GM12864 (cell line): ENCODE measurements around the gene IARS1.

Source experiments
- DNase-seq: peaks from one replicate; pipeline ENCODE4 v3.0.0-alpha.2; 2011; ENCODE audit warnings: low read depth
- H3K4me3 ChIP-seq: 2 replicates; pipeline ENCODE4 v1.5.1; 2011; ENCODE audit warnings: mild to moderate bottlenecking, low read depth, low read length, control low read depth
- TF ChIP-seq, protein P1 (sequence below): IDR thresholded peaks from 2 replicates; pipeline ENCODE4 v1.5.1; 2011; ENCODE audit warnings: low read depth, mild to moderate bottlenecking, moderate library complexity, low read length, control low read depth, inconsistent platforms; ENCODE audit errors: missing control alignments

The IARS1 gene

GRCh38 chr9:92290785-92291429 is 2.6 kb downstream of the IARS1 start:
- no peak for DNase-seq
- TF ChIP-seq, protein P1, sequence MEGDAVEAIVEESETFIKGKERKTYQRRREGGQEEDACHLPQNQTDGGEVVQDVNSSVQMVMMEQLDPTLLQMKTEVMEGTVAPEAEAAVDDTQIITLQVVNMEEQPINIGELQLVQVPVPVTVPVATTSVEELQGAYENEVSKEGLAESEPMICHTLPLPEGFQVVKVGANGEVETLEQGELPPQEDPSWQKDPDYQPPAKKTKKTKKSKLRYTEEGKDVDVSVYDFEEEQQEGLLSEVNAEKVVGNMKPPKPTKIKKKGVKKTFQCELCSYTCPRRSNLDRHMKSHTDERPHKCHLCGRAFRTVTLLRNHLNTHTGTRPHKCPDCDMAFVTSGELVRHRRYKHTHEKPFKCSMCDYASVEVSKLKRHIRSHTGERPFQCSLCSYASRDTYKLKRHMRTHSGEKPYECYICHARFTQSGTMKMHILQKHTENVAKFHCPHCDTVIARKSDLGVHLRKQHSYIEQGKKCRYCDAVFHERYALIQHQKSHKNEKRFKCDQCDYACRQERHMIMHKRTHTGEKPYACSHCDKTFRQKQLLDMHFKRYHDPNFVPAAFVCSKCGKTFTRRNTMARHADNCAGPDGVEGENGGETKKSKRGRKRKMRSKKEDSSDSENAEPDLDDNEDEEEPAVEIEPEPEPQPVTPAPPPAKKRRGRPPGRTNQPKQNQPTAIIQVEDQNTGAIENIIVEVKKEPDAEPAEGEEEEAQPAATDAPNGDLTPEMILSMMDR: no peak
- H3K4me3 ChIP-seq: no peak overlapping the region

GRCh38 chr9:92289708-92290390 is 3.6 kb downstream of the IARS1 start:
- no peak for DNase-seq
- TF ChIP-seq, protein P1: no peak

GRCh38 chr9:92279302-92279701 is 14.2 kb downstream of the IARS1 start:
- no peak overlapping the region for H3K4me3 ChIP-seq
- TF ChIP-seq, protein P1: no peak
- no peak for DNase-seq

More at GRCh38 chr9:92289708-92290390, 3.6 kb downstream of the IARS1 start:
- H3K4me3 ChIP-seq: no peak overlapping the region

GRCh38 chr9:92278110-92278509 is 15.4 kb downstream of the IARS1 start:
- no peak overlapping the region for H3K4me3 ChIP-seq
- no peak for DNase-seq
- TF ChIP-seq, protein P1: no peak

GRCh38 chr9:92276331-92277032 is 17.0 kb downstream of the IARS1 start:
- DNase-seq: no peak
- no peak overlapping the region for H3K4me3 ChIP-seq
- TF ChIP-seq, protein P1: no peak

DNA sequence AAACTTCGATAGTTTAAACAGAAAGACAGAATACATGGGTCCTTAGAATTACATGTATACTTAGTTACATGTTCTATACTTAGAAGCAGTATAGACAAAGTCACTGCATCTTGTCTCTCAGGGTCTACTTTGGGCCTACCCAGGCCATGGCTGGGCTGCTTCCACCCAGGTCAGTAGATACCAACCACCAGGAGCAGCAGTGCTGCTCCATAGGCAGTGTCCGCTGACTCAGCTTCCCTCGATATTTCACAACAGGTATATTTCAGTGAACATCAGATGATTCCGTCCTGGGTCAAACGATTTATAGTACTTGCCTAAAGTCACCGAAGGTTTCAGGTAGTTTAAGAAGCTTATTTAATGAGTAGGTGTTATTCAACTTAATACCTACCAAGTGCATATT is 18.0 kb downstream of the IARS1 start:
- DNase-seq: no peak
- no peak overlapping the region for H3K4me3 ChIP-seq
- TF ChIP-seq, protein P1: no peak
